ENCODE data around the gene MPP7.

MPP7 gene

DNA sequence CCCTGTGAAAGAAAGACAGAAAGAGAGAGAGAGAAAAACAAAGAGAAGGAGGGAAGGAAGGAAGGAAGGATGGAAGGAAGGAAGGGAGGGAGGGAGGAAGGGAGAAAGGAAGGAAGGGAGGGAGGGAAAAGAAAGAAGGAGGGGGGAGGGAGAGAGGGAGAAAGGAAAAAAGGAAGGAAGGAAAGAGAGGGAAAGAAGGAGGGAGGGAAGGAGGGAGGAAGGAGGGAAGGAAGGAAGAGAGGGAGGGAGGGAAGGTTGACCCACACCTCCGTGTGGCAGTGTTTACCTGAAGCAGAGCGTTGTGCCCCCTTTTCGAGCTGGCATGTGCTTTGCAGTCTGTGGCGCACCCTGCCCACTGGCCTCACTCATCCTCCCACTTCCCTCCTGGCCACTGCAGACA is 12.3 kb upstream of the MPP7 start:
- Histone ChIP-seq H3F3A (ENCODE audit: insufficient read depth) (no peaks in the 10 kb centered on the region), H3K9me3 (ENCODE audit: insufficient read depth, low read length) (no peaks in the 10 kb centered on the region), H3K36me3 (ENCODE audit: low read length) (no peaks in the 10 kb centered on the region), H2AFZ (ENCODE audit: low read depth, low read length, severe bottlenecking) (no peak overlapping the region), H3K79me2 (ENCODE audit: insufficient read depth, low read length) (no peaks in the 10 kb centered on the region), H3K9me2 (replicated peaks; ENCODE audit: insufficient read depth, low read length) (no peaks in the 10 kb centered on the region), H3K4me3 (ENCODE audit: insufficient read depth, low read length, poor library complexity, severe bottlenecking) (no peak overlapping the region), H3K9ac (ENCODE audit: low read length) (no peak overlapping the region), H4K20me1 (ENCODE audit: low read depth, low read length) (no peaks in the 10 kb centered on the region), H3K4me2 (ENCODE audit: low read depth, low read length, poor library complexity, severe bottlenecking) (no peak overlapping the region), H3K27ac (ENCODE audit: low read depth, low read length) (no peak overlapping the region), H3K27me3 (ENCODE audit: low read length) (no peaks in the 10 kb centered on the region)
- no peak for TF ChIP-seq EZH2phosphoT487 (conservative IDR thresholded peaks at IDR 0.05; ENCODE audit: low read length)
- no peak for TF ChIP-seq CTCF (IDR thresholded peaks at IDR 0.05; ENCODE audit: insufficient read depth, low read length, poor library complexity, severe bottlenecking)

- Histone ChIP-seq H3K79me2 (ENCODE audit: insufficient read depth, low read length) (no peaks in the 10 kb centered on the region), H3K27ac (ENCODE audit: low read depth, low read length) (no peak overlapping the region), H4K20me1 (ENCODE audit: low read depth, low read length) (no peaks in the 10 kb centered on the region), H3F3A (ENCODE audit: insufficient read depth) (no peaks in the 10 kb centered on the region), H3K36me3 (ENCODE audit: low read length) (no peaks in the 10 kb centered on the region), H2AFZ (ENCODE audit: low read depth, low read length, severe bottlenecking) (no peak overlapping the region), H3K9me3 (ENCODE audit: insufficient read depth, low read length) (no peaks in the 10 kb centered on the region), H3K27me3 (ENCODE audit: low read length) (no peaks in the 10 kb centered on the region), H3K9ac (ENCODE audit: low read length) (no peak overlapping the region), H3K4me3 (ENCODE audit: insufficient read depth, low read length, poor library complexity, severe bottlenecking) (no peak overlapping the region), H3K4me2 (ENCODE audit: low read depth, low read length, poor library complexity, severe bottlenecking) (no peak overlapping the region), H3K9me2 (replicated peaks; ENCODE audit: insufficient read depth, low read length) (no peaks in the 10 kb centered on the region)
- TF ChIP-seq EZH2phosphoT487 (conservative IDR thresholded peaks at IDR 0.05; ENCODE audit: low read length) (no peak), CTCF (IDR thresholded peaks at IDR 0.05; ENCODE audit: insufficient read depth, low read length, poor library complexity, severe bottlenecking) (no peak)
Observed at GRCh38 chr10:28314211-28314610, 11.3 kb upstream of the MPP7 start.

GRCh38 chr10:28312572-28312971 is 9.7 kb upstream of the MPP7 start:
- Histone ChIP-seq H3K9me2 (replicated peaks; ENCODE audit: insufficient read depth, low read length) (no peaks in the 10 kb centered on the region), H3F3A (ENCODE audit: insufficient read depth) (no peaks in the 10 kb centered on the region), H3K79me2 (ENCODE audit: insufficient read depth, low read length) (no peaks in the 10 kb centered on the region), H3K9me3 (ENCODE audit: insufficient read depth, low read length) (no peaks in the 10 kb centered on the region), H3K4me3 (ENCODE audit: insufficient read depth, low read length, poor library complexity, severe bottlenecking) (no peak overlapping the region), H3K27ac (ENCODE audit: low read depth, low read length) (no peak overlapping the region), H4K20me1 (ENCODE audit: low read depth, low read length) (no peaks in the 10 kb centered on the region), H3K36me3 (ENCODE audit: low read length) (no peaks in the 10 kb centered on the region), H2AFZ (ENCODE audit: low read depth, low read length, severe bottlenecking) (no peak overlapping the region), H3K9ac (ENCODE audit: low read length) (no peak overlapping the region), H3K4me2 (ENCODE audit: low read depth, low read length, poor library complexity, severe bottlenecking) (no peak overlapping the region), H3K27me3 (ENCODE audit: low read length) (no peaks in the 10 kb centered on the region)
- TF ChIP-seq CTCF (IDR thresholded peaks at IDR 0.05; ENCODE audit: insufficient read depth, low read length, poor library complexity, severe bottlenecking) (no peak), EZH2phosphoT487 (conservative IDR thresholded peaks at IDR 0.05; ENCODE audit: low read length) (no peak)

DNA sequence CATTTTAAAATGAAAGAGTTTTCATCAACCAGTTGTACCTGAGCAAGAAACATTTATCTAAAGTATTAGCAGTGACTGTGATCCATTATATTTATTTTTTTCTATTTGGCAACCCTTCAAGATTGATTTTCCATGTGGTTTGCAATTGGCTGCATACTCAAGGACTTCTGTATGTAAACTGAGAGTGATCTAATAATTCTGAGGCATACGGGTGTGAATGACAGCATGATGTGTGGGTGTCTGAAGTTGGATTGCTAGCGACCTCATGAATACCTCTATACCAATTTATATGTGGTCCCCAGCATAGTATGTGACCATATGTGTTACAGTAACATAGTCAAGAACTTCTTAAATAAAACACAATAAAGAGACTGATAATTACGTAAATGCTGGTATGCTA is 8.2 kb upstream of the MPP7 start:
- no peak overlapping the region for H3K27ac ChIP-seq (ENCODE audit: low read depth, low read length)
- H3F3A ChIP-seq (ENCODE audit: insufficient read depth) = no peaks in the 10 kb centered on the region

More for the DNA sequence above, 8.2 kb upstream of the MPP7 start:
- no peak overlapping the region for H2AFZ ChIP-seq (ENCODE audit: low read depth, low read length, severe bottlenecking)
- H3K79me2 ChIP-seq (ENCODE audit: insufficient read depth, low read length) = no peaks in the 10 kb centered on the region
- H4K20me1 ChIP-seq (ENCODE audit: low read depth, low read length) = no peaks in the 10 kb centered on the region
- no peak overlapping the region for H3K4me3 ChIP-seq (ENCODE audit: insufficient read depth, low read length, poor library complexity, severe bottlenecking)
- no peaks in the 10 kb centered on the region for H3K9me3 ChIP-seq (ENCODE audit: insufficient read depth, low read length)
- no peak for TF ChIP-seq CTCF (IDR thresholded peaks at IDR 0.05; ENCODE audit: insufficient read depth, low read length, poor library complexity, severe bottlenecking)
- H3K9me2 ChIP-seq (replicated peaks; ENCODE audit: insufficient read depth, low read length) = no peaks in the 10 kb centered on the region
- H3K27me3 ChIP-seq (ENCODE audit: low read length) = no peaks in the 10 kb centered on the region
- H3K4me2 ChIP-seq (ENCODE audit: low read depth, low read length, poor library complexity, severe bottlenecking) = no peak overlapping the region
- H3K9ac ChIP-seq (ENCODE audit: low read length) = no peak overlapping the region
- no peaks in the 10 kb centered on the region for H3K36me3 ChIP-seq (ENCODE audit: low read length)

Measured in SU-DHL-6 (cell line).